B cell (primary cell): Measurements from ENCODE around the gene CRY2.

ENCODE experiments used
- CTCF ChIP-seq: fragments of 200-600 bp; IDR thresholded peaks from one replicate; pipeline ENCODE4 v1.8.0; 2022; ENCODE audit warnings: antibody characterized with exemption, mild to moderate bottlenecking
- EZH2 ChIP-seq: IDR thresholded peaks from 2 replicates; pipeline ENCODE4 v1.6.1; 2012; ENCODE audit warnings: borderline replicate concordance, low read depth, mild to moderate bottlenecking, moderate library complexity, low read length; ENCODE audit not compliant: insufficient read depth, poor library complexity, severe bottlenecking

GRCh38 chr11:45853332-45854219, 6.3 kb downstream of the CRY2 start:
- TF ChIP-seq EZH2 (no peak), CTCF (no peak)
